ENCODE measurements around the gene TUBB6. TPM values are rescaled to one million over a fixed set of nuclear protein-coding genes. Genes with fewer than 3 reads are reported as not detected.

TUBB6 gene
- polyA plus RNA-seq, 12 donors = 136 to 263 (median 194) TPM; not detected in 1

- DNase-seq = no peak
Measured at GRCh38 chr18:12373116-12373770, 65.2 kb downstream of the TUBB6 start.

GRCh38 chr18:12373771-12374116 lies 65.7 kb downstream of the TUBB6 start:
- DNase-seq = no peak

- DNase-seq = no peak
Measured at GRCh38 chr18:12374401-12374800, 66.4 kb downstream of the TUBB6 start.

Other genes with a start within 250 kb of the TUBB6 start
- under 1 TPM in 2 of 12 donors, not detected in 10; 0.06 to 0.12 TPM for gene ANKRD62, start 214.4 kb upstream of the TUBB6 start, polyA plus RNA-seq (ENCODE audit: insufficient read length in 12 of 12)
- under 1 TPM in 2 of 12 donors, not detected in 10; 0.09 to 0.30 TPM for gene CIDEA, start 53.9 kb upstream of the TUBB6 start, polyA plus RNA-seq (ENCODE audit: insufficient read length in 12 of 12)
- gene AFG3L2, start 69.0 kb downstream of the TUBB6 start, polyA plus RNA-seq (ENCODE audit: insufficient read length in 12 of 12) = 10 to 100 TPM in 11 of 12 donors, not detected in 1; 28.4 to 53.9 (median 46.1) TPM
- gene PRELID3A, start 99.7 kb downstream of the TUBB6 start, polyA plus RNA-seq (ENCODE audit: insufficient read length in 12 of 12) = 10 to 100 TPM in 1 of 12 donors, 1 to 10 TPM in 9, not detected in 2; 4.6 to 11.3 (median 6.8) TPM